OCI-LY3 (cell line): ENCODE results near the gene EEF2.

Experiments
- EZH2phosphoT487 ChIP-seq: fragments of 200-600 bp; shearing (Covaris generic); IDR thresholded peaks from 2 replicates; pipeline ENCODE4 v1.6.1; 2018; ENCODE audit warnings: antibody characterized with exemption, mixed run types, low read depth
- TF ChIP-seq, protein P1 (sequence below): fragments of 200-600, 300-600 bp; sonication (generic); IDR thresholded peaks from 2 replicates; pipeline ENCODE4 v1.5.1; 2014; ENCODE audit warnings: antibody characterized with exemption, low read length, low read depth

GRCh38 chr19:3949294-3949693 is 36.0 kb downstream of the EEF2 start:
- TF ChIP-seq, protein P1, sequence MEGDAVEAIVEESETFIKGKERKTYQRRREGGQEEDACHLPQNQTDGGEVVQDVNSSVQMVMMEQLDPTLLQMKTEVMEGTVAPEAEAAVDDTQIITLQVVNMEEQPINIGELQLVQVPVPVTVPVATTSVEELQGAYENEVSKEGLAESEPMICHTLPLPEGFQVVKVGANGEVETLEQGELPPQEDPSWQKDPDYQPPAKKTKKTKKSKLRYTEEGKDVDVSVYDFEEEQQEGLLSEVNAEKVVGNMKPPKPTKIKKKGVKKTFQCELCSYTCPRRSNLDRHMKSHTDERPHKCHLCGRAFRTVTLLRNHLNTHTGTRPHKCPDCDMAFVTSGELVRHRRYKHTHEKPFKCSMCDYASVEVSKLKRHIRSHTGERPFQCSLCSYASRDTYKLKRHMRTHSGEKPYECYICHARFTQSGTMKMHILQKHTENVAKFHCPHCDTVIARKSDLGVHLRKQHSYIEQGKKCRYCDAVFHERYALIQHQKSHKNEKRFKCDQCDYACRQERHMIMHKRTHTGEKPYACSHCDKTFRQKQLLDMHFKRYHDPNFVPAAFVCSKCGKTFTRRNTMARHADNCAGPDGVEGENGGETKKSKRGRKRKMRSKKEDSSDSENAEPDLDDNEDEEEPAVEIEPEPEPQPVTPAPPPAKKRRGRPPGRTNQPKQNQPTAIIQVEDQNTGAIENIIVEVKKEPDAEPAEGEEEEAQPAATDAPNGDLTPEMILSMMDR, result no peak
- TF ChIP-seq EZH2phosphoT487, result no peak
